HG03103 (cell line): ENCODE data around the gene VPREB1.
"Not testable (repeated sequence)": the region's sequence is repeated elsewhere in the genome, so short reads cannot be mapped to it uniquely, and the experiment has no call there.

Experiments used
- ATAC-seq: cut with Tn5 transposase; IDR thresholded peaks from one replicate; pipeline ENCODE4 v1.9.1; 2021; ENCODE audit warnings: low read depth; ENCODE audit not compliant: unreplicated experiment

VPREB1 gene

DNA sequence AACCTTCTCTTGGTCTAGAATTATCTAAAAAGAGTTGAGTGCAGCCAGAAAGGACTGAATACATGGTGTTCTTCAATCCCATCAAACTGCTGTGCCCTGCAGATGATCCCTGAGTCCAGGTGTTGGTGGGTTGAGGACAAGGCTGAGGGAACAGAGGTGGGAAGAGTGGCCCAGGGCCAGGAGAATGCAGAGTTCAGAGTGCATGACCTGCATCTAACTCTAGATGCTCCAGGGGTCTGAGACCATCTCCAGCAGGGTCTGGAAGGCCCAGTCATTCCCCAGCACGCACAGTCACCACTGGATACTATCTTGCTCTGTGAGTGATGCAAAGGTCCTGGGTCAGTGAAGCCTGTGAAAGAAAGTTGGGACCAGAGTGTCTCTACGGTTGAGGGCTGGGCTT, 2.1 kb upstream of the VPREB1 start:
- no peak for ATAC-seq

DNA sequence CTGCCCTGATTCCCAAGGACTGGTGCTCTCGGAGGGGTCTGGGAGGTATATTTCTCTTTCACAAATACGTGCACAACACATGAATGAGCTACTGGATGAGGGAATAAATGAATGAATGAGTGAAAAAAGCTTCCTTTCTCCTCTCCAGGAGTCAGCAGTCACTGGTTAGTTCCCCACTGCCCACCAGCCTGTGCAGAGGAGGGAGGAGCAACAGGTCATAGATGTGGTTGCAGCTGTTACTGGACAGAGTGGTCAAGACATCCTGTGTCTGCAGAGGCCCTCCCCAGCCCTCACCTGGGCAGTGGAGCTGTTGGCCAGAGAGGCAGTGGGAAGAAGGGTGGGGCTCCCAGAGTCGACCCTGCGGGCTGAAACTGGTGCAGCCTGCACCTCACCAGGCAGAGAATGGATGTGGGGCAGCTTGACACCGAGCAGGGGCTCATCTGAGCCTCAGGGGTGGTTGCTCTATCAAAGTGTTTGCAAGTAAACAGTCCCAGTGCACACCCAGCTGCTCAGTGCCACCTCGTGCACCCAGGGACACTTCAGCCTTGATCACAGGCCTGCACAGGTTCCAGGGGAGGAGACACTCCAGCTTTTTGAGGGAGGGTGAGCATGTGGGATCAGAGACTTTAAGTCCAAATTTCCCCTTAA, 1.4 kb upstream of the VPREB1 start:
- no peak for ATAC-seq

DNA sequence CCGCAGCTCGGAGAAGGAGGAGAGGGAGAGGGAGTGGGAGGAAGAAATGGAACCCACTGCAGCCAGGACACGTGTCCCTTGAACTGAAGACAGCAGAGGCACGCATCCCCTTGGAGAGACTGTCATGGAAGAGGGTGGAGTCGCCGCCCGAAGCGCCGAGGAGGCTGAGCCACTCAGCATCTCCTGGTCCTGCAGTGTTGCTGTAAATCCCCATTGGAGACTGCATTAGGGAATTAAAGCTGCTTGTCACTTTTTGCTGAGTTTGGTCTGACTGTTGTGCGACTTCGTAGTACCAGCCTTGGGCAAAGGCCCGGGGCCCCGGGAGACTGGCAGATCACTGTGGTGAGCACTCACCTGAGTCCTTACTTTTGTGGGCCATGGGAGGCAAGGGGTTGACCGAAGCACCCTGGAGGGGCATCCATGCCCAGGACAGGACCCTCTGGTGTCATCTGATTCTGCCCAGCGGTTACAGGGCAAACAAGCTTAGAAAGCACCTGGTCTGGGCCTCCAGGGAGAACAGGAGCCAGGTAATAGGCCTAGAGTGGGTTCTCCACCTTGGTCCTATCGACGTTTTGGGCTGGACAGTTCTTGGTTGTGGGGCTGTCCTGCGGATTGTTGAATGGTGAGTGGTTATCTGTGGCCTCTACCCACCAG, 797 bp downstream of the VPREB1 start:
- no peak for ATAC-seq

DNA sequence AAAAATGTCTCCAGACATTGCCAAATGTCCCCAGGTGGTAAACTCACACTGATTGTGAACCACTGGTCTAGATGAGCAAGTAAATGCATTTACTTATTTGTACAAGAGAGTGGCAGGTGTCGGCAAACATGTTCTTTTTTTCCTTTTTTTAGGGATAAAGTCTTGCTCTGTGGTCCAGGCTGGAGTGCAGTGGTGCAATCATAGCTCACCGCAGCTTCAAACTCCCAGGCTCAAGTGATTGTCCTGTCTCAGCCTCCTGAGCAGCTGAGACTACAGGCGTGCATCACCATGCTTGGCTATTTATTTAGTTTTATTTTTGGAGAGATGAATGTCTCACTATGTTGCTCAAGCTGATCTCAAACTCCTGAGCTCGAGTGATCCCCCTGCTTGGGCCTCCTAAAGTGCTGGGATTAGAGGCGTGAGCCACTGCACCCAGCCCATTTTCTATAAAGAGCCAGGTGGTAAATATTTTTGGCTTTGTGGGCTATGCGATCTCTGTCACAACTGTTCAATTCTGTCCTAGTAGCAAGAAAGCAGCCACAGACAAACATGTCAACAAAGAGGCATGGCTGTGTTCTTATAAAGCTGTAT, 1.4 kb downstream of the VPREB1 start:
- no peak for ATAC-seq

DNA sequence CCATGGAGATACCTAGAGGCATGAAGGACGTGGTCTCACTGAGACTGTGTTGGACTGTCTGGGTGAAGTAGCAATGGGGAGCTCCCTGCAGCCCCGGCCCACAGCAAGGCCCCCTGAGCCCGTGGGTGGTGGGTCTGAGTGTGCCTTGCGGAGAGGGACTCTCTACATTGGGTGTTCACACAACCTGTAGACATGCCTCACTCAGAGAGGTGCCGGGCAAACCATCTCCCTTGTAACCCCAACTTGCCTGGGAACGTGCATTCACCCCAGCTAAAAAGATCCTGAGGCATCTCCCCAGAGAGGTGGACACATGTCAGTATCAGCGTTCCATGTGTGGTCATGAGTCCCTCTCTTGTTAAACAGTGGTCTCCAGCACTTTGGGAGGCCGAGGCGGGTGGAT, 2.1 kb downstream of the VPREB1 start:
- ATAC-seq = no peak

DNA sequence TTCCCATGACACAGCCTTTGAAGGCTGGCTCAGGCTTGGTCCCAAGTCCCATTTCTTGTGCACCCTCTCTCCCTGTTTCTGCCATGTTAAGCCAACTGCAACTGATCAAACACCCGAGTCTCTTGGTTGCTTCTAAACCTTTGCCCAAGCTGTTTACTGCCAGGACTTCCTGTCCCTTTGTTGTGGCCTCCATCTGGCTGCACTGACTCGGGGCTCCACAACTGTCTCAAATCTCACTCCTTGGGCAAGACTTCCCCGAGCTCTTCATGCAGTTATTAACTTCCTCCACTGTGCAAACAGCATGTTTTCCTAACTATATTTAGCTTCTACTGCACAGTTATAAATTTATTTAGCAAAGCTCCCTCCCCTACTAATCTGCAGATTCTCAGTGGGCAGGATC, 4.3 kb downstream of the VPREB1 start:
- ATAC-seq = no peak

DNA sequence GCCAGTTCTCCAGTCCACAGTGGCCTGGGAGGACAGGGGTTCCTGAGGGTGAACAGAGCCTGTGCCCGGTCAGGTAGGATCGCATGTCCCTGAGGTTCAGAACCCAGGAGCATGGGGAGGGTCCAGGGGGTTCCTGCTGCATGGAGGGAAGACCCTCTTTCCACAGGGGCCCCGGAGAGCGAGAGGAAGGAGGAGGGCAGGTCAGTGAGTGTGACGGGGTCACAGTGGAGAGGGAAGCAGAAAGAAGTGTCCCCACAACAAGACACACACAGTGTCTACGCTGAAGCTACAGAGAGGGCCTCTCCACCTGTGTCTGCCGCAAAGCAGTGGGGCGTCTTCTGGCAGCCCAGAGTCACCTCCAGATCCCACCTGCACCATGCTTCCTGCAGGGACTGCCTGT, 6.1 kb downstream of the VPREB1 start:
- ATAC-seq = not testable (repeated sequence)

DNA sequence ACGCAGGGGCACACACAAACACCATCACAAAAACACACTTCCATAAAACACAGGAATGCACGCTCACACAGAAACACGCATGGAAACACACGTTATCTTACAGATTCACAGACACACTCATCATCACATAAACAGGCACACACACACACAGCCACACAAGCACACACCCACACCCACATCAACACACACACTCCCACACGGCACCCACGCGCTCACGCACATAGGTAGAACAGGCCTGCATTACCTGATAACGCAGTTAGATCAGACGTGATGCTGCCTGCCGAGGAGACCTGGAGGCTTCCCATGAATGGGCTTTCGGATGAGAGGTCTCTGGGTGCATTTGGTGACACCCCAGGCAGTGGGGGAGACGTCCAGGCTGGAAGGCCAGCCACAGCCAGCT, 11.5 kb downstream of the VPREB1 start:
- not testable (repeated sequence) for ATAC-seq

DNA sequence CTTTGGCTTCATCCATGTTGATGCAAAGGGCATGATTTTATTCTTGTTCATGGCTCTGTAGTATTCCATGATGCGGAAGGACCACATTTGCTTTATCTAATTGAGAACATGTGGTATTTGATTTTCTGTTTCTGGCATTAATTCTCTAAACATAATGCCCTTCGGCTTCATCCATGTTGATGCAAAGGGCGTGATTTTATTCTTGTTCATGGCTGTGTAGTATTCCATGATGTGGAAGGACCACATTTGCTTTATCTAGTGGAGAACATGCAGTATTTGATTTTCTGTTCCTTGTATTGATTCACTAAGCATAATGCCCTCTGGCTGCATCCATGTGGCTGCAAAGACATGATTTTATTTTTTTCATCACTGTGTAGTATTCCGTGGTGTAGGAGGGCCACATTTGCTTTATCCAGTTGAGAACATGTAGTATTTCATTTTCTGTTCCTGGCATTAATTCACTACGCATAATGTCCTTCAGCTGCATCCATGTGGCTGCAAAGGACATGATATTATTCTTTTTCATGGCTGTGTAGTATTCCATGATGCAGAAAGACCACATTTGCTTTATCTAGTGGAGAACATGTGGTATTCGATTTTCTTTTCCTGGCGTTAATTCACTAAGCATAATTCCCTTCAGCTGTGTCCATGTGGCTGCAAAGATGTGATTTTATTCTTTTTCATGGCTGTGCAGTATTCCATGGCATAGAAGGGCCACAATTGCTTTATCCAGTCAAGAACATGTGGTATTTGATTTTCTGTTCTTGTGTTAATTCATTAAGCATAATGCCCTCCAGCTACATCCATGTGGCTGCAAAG, 14.2 kb downstream of the VPREB1 start:
- not testable (repeated sequence) for ATAC-seq

DNA sequence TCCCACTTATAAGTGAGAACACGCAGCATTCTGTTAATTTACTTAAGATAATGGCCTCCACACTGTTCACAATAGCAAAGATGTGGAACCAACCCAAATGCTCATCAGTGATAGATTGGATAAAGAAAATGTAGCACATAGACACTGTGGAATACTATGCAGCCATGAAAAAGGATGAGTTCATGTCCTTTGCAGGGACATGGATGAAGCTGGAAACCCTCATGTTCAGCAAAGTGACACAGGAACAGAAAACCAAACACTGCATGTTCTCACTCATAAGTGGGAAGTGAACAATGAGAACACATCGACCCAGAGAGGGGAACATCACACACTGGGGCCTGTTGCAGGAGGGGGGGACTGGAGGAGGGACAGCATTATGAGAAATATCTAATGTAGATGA, 15.6 kb downstream of the VPREB1 start:
- ATAC-seq = not testable (repeated sequence)

DNA sequence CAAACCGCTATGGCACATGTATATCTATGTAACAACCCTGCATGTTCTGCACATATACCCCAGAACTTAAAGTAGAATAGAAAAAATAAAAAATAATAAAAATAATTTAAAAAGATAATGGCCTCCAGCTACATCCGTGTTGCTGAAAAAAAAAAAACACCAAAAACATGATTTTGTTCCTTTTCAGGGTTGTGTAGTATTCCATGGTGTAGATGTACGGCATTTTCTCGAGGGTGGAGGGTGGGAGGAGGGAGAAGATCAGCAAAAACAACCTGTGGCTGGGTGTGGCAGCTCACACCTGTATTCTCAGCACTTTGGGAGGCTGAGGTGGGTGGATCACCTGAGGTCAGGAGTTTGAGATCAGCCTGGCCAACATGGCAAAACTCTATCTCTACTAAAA, 16.0 kb downstream of the VPREB1 start:
- ATAC-seq = not testable (repeated sequence)

DNA sequence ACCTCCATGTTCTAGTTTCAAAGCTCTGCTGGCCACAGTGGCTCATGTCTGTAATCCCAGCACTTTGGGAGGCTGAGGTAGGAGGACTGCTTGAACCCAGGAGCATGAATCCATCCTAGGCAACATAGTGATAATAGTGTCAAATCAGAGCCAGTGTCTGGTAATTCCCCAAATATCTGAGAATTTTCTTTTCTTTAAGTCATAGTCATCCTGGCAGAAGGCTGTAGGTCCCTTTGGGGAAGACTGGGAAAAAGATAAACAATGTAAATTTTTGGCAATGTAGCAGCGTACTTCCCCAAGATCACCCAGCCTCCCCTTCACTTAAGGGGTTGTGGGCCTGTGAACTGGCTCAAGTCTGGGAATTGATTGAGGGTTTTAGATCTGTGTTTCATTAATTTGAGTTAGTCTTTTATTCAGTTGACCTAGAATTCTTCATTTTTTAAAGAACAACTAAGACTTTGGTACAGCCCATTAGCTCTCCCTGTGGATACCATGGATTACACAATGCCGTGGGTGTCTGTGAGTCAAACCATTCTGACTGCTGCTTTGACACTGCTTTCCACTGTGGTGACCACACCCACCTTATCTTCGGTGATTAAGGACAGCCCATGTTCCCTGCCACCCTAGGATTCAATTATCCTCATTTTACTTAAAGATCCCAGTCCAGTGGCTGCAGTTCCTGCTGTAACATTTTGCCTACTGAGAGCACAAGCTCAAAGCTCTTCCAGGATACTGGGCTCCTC, 17.9 kb downstream of the VPREB1 start:
- not testable (repeated sequence) for ATAC-seq

DNA sequence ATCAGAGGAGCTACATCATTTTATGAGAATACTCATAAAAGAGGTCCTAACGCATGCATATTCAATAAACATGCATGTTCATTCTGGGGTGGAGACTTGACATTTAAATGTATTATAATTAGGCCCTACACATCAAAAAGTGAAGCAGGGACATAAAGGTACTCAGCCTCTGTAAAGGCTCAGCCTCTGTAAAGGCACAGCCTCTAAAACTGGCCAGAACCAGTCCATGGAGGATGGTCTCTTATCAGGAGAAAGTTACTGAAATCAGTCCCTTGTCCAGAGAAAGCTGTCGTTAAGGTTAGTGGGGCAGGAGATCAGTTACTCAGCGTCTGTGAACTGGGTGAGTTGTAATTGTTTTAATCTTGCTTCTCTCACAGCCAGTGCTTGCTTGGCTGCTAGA, 19.2 kb downstream of the VPREB1 start:
- not testable (repeated sequence) for ATAC-seq

DNA sequence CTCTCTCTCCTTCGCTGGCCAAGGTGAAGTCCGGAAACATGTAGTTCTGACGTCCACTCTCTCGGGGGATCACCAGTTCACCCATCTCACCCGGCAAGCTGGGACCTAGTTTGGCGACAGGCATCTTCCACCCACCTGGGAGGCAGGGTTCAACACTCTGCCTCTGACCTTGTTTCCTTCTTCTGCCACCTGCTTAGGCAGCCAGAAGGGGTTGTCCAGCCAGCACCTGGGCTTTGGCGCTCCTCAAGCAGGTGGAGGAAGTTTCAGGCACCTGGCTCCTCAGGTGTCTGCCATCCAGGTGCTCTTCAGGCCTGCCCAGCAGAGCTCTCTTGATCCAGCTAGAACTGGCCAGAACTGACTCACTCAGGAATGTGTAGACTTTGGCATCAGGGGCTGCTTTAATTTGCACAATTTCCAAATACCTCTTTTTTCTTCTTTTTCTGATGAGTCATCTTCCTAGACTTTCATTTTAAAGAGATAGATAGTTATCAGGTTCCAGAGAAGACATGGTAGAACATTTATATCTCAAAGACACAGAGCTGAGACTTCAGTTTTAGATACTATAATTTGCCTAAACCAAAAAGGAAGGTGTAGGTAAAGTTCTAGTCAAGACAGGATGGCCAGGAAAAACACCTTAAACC, 25.6 kb downstream of the VPREB1 start:
- not testable (repeated sequence) for ATAC-seq

DNA sequence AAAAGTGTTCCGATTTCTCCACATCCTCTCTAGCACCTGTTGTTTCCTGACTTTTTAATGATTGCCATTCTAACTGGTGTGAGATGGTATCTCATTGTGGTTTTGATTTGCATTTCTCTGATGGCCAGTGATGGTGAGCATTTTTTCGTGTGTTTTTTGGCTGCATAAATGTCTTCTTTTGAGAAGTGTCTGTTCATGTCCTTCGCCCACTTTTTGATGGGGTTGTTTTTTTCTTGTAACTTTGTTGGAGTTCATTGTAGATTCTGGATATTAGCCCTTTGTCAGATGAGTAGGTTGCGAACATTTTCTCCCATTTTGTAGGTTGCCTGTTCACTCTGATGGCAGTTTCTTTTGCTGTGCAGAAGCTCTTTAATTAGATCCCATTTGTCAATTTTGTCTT, 32.8 kb downstream of the VPREB1 start:
- not testable (repeated sequence) for ATAC-seq

DNA sequence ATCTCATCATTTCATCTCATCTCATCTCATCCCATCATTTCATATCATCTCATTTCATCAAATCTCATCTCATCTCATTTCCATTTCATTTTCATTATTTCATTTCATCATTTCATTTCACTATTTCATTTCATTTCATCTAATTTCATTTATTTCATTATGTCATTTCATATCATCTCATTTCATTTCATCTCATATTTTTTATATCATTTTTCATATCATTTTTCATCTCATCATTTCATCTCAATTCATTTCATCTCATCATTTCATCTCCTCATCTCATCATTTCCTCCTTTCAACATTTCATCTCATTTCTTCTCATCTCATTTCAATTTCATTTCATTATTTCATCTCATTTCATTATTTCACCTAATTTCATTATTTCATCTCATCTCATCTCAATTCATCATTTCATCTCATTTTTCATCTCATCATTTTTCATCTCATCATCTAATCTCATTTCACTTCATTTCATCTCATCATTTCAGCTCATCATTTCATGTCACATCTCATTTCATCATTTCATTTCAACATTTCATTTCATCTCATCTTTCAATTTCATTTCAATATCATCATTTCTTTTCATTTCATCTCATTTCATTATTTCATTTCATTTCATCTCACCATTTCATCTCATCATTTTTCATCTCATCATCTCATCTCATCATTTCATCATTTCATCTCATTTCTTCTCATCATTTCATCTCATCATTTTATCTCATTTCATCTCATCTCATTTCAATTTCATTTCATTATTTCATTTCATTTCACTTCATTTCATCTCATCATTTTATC, 40.6 kb downstream of the VPREB1 start:
- ATAC-seq = not testable (repeated sequence)

DNA sequence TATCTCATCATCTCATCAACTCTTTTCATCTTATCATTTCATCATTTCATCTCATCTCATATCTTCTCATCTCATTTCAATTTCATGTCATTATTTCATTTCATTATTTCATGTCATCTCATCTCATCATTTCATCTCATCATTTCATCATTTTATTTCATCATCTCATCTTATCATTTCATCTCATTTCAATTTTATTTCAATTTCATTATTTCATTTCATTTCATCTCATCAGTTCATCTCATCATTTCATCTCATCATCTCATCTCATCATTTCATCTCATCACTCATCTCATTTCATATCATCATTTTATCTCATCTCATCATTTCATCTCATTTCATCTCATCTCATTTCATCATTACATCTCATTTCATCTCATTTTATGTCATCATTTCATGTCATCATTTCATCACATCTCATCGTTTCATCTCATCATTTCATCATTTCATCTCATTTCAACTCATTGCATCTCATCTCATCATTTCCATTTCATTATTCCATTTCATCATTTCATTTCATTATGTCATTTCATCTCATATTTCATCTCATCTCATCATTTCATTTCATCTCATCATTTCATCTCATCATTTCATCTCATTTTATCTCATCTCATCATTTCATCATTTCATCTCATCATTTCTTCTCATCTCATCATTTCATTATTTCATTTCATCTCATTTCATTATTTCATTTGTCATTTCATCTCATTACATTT, 42.0 kb downstream of the VPREB1 start:
- ATAC-seq = not testable (repeated sequence)

DNA sequence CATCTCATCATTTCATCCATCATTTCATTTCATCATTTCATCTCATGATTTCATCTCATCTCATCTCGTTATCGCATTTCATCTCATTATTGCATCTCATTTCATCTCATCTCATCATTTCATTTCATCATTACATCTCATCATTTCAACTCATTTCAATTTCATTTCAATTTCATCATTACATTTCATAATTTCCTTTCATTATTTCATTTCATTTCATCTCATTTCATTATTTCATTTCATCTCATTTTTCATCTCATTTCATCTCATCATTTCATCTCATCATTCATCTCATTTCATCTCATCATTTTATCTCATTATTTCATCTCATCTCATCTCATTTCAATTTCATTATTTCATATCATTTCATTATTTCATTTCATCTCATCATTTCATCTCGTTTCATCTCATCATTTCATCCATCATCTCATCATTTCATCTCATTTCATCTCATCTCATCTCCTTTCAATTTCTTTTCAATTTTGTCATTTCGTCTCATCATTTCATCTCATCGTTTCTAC, 42.6 kb downstream of the VPREB1 start:
- ATAC-seq = not testable (repeated sequence)
